NCI-H1436 treated with DMSO at 0.1 percent for 48 hours (cell line): Measurements from ENCODE around the gene EIF5AL1.
"Not testable (repeated sequence)": the region's sequence is repeated elsewhere in the genome, so short reads cannot be mapped to it uniquely, and the experiment has no call there.

ENCODE experiments used
- DNase-seq: peaks from one replicate; lab custom pipeline; 2025; lab: John Stamatoyannopoulos, UW

EIF5AL1 gene

DNA sequence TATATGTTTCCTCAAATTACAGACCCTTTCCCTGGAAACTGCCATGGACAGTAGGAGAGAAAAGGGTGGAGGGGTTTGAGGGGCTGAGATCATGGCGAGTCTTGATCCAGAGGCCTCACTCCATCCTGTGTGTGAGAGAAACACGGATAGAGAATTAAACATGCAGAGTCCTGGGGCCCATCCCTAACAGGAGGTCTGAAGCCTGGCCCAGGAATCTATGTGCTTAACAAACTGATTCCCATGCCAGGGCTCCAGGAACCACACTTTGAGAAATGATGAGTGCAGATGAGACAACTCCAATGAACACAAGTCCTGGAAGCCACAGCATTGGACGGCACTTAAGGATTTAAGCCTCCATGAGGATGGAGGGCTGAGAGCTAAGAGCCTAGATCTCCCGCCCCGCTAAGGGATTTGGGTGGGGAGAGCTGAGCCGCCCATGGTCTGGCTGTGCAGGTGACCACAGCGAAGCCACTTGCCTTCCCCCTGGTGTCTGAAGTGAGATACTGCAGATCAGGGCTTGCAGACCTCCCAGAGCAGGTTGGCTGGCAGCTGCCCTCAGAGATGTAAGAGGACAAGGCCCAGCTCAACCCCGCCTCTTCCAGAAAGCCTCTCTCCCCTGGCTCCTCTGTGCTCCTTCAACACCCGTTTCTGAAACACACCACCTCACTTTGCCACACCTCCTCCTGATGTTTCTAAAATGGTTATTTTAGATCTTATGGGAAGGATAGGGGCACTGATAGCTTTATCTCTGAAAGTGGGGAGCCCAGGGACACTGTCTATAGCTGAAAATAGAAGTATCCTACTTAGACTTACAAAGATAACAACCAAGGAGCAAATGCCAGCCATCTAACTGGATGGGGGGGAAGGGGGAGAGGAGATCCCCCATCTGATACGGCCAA, 24.8 kb upstream of the EIF5AL1 start:
- DNase-seq = no peak

DNA sequence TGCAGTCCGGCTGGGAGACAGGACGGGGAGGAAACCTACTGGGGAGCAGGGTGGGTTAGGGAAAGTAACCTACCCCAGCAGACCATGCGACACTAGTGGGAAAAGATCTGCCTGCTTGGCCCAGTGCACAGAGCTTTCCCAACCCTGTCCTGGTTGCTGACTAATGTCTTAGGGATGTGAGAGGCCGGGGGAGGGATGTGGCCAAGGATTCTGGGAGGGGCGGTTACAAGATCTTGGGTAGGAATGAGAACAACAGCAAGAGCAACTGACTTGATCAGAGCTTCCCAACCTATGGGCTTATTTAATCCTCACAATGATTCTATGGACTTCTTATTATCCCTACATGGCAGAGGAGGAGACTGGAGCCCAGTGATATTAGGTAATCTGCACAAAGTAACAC, 24.0 kb upstream of the EIF5AL1 start:
- DNase-seq = no peak

DNA sequence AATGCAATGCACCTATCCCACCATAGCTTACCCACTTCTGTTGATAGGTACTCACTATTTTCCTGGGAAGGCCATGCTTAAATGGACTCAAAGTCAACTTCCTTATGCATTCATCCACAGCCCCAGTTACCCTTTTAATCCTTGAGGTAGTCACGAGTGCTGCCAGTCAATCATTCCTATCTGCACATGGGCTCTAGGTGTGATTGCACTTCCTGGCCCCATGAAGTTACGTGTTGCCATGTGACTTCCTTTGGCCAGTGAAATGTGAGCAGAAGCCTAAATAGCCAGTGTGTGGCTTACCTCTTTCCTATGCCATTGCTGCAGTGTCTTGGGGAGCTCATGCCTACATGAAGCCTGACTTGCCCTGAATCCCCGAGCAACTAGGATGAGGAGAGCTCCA, 23.5 kb upstream of the EIF5AL1 start:
- DNase-seq = no peak

DNA sequence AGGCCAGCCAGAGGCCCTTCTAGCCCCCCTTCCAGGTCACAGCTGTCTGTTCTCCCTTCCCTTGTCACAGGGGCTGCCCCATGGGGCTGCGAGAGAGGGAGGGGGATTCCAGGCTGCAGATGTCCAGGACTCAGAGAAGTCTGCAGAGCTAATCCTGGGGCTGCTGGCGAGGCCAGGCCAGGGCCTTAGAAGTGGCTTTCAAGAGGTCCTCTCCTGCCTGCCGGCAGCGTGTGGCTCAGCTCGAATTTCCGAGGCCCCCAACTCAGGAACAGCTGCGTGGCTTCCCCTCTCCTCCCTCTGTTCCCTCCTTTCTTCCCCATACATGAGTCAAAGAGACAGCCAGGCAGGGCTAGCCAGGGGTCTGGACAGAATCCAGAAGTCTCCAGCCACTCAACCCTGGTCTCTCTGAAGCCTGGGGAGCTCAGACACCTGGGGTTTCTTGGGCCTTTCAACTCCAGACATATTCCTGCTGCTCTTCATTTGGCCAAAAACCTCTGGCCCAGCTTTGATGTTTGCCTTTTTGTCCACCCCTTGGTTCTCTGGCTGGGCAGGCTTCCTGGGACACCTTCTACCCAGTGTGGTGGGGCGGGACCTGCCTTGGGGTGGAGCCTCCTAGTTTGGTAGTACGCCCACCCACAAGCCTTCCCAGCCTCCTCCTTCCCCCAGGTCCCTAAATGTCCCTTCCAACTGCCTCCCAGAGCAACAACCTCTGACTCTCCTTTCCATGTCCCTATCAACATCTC, 21.8 kb upstream of the EIF5AL1 start:
- DNase-seq = no peak

DNA sequence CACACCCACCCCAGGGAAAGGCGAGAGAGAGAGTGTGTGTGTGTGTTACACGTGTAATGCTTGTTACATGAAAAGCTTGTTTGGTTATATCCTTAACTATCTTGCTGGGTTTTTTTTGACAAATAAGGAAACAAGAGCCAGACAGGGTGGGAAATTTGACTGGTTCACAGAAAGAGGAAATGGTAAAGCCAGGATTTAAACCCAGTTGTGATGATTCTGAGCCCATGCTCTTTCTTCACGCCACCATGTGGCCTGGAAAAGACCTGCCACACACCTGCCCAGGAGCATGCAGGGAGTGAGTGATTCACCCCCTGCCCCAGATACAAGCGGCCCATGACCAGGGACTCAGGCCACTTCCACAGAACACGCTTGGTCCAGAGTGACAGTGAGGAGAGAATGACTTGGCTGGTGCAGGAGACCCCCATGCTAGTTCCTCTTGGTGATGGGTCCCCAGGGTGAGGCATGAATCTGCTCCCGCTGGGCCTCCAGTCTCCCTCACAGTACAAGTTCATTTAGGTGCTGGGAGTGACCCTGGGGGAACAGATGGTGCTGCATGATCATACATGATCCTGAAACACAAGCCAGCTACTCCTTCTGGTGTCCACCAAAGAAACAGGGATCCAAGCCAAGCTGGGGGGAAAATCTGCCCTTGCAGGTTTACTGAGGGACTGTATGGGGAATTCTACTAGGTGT, 21.0 kb upstream of the EIF5AL1 start:
- DNase-seq = no peak

DNA sequence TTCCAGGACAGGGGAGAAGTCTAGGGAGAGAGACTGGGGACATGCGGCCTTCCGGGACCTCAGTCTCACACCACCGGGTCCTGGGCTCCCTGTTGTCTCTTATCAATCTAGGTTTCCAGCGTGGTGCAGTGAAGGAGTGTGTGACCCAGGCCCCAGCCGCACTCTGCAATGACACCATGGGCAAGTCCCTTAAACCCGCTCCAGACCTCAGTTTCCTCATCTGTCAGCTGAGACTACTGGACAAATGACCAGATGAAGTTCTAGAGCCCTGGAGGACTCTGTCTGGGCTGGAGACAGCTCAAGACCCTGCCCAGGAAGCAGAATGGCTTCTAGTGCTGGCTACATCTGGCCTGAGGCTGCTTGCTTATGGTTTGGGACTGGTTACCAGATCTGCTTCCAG, 20.1 kb upstream of the EIF5AL1 start:
- DNase-seq = no peak

DNA sequence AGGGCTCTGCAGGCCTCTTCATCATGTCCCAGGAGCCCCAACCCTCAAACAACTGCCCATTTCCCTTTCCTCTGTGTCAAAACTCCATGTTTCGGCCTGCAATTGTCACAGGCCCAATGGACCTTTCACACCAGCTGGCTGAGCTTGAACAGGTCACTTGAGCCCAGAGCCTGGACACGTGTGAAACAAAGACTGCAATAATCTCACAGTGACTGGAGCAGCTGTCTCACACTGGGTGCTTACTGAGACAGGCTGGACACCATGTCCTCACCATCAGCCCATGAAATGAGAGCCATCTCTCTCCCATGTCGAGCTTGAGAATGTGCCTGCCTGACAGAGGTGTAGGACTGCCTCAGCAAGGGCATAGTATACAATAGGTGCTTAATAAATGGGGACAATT, 19.5 kb upstream of the EIF5AL1 start:
- no peak for DNase-seq

DNA sequence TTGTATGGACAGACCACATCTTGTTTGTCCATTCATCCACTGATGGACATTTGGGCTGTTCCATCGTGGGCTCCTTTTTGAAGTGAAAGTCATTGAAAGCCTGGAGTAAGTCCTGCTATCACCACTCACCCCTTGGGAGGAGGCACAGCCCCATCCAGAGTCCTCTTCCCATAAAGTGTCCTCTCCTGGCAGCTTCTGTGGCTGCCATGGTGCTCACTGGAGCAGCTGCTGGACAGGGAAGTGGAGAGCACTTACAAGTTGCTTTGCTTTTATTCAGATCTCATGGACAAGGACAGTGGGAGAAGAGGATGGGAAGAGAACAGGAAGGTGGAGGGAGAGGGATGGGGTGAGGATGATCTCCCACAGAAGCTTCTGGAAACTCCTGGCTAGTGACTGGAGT, 18.5 kb upstream of the EIF5AL1 start:
- DNase-seq = no peak

DNA sequence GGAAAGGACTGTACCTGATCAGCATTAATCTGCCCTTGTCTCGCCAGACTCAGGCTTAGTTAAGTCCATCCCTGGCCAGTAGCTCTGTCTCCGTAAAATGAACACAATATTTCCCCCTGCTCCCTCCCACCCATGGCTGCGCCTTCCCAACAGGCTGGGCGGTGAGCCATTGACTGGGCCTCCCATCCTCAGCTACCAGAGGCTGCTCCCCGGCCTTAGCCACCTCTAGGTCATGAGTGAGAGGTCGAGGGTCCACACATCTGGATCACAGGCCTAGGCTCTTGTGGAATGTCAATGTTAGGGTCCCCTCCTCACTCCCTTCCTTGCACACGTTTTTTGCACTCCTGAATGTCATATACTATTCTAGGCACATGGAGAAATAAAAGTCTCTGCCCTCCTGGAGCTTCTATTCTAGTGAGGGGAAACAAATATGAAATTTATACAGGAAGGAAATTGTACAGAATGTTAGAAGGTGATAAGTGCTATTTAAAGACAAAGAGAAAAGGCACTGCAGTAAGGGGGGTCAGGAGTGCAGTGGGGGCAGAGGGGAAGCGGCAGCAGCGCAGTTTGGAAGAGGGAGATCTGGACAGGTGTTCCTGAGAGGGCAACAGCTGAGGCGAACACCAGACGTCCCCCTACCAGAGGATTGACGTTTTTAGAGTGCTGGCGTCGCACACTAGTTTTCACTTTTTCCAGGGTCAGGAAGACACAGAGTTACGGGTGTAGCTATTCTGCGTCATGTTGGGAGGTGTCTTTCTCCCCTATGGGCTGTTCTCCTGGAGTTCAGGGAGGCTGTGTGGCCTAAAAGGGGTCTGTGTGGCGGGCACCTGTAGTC, 17.2 kb upstream of the EIF5AL1 start:
- no peak for DNase-seq

DNA sequence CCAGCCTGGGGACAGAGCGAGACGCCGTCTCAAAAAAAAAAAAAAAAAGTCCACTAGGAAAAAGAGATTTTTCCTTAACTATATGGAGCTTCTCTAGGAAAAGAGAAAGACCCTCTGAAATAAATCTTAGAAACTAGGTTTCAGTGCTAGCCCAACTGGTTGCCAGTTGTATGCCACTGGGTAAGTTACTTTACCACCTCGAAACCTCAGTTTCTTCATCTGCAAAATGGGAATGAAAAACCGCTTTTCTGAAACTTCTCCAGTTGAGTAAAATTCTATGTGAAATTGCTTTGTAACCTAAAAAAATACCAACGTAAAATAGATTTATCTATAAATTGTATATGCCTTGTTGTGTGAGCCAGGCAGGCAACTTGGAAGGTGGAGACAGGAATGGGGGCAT, 16.5 kb upstream of the EIF5AL1 start:
- DNase-seq = no peak

DNA sequence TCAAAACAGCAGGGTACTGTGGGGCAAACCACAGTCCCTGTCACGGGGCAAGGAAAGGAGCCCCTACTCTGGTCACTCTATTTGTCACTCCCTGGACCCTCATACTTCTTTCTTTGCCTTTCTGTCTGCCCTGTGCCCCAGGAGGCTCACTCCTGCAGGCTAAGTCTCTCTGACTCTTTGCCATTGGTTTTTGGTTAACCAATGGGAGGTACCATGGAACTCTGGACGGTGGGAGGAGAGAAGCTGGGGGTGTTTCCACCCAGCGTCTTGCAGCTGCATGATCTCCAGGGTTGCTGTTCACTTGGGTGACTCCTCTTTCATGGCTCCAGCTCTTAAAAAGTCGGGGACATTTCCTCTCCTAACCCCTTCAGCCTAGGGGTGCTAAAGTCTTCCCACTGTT, 15.4 kb upstream of the EIF5AL1 start:
- no peak for DNase-seq

DNA sequence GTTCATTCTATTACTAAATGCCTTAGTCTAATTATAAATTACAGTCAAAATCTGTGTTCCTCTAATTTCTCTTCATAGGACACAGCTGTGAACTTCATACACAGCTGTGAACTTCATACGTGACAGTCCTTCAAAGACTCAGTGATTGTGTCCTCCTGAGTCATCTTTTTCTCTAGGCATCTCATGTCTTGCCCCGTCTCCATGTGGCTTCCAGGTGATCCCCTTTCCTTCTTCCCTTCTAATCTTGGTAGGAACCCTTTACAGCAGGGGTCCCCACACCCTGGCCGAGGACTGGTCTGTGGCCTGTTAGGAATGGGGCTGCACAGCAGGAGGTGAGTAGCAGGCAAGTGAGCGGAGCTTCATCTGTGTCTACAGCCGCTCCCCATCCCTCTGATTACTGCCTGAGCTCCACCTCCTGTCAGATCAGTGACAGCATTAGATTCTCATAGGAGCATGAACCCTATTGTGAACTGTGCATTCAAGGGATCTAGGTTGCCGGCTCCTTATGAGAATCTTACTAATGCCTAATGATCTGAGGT, 14.0 kb upstream of the EIF5AL1 start:
- no peak for DNase-seq

DNA sequence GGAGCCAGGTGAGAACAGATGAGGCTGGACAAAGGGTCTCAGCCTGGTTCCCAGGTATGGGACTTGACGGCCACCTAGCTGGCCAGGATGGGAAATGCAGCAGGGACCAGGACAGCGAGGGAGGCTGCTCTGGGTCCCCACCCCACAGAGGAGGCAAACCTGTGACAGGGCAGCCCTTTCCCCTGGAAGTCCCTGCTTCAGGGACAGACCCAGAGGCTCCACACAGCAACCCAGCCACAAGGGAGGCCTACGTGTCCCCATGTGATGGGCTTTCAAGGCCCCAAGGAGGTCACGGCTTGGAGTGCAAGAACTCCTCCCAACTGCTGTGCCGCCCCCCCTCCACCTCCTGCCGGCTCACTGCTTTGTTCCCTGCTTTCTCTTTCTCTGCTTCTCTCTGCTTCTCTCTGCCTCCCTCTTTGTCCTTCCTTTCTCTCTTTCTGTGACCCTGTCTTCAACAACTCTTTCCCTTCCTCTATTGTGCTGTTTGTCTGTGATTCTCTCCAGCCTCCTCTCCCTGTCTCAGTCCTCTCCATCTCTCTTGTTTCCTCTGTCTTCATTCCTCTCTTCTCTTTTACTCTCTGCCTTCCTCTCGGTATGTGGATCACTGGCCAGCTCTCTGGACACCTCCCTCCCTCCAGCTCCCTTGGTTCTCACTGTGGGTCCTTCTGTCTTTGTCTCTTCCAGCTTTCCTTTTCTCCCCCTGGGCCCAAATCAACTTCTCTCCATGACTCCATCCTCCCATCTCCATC, 9.6 kb upstream of the EIF5AL1 start:
- DNase-seq = no peak

DNA sequence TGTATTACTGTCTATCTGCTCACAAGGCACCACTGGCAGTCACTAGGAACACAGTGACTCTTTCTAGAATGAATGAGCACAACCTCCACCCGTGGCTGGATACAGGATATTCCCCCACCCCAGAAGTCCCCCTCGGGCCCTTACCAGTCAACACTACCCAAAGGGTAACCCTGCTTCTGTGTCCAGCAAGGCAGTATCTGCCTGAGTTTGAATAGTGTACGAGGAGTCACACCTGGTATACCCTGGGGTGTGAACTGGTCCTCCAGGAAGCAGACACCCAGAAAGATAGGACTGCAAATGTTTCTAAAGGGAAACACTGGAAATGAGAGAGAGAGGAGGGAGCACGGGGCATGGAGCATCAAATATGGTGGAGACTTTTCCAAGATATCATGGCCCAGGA, 8.5 kb upstream of the EIF5AL1 start:
- DNase-seq = not testable (repeated sequence)

DNA sequence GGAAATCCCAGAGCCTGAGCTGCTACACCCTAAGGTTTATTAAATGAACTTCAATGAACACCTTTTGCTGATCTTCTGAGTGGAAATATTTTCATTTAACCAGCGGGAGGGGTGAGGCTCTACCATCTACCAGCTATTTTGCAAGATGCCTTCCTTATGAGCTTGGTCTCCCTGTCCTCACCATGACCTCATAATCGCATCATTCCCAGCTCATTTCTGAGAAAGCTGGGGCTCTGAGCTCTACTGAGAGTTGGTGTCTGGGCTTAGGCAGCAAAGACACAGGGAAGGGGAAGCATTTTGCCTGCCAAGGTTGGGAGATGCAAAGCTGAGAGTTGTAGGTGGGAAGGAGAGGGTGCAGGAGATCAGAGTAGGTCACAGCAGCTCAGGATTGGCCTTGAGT, 7.8 kb upstream of the EIF5AL1 start:
- not testable (repeated sequence) for DNase-seq

DNA sequence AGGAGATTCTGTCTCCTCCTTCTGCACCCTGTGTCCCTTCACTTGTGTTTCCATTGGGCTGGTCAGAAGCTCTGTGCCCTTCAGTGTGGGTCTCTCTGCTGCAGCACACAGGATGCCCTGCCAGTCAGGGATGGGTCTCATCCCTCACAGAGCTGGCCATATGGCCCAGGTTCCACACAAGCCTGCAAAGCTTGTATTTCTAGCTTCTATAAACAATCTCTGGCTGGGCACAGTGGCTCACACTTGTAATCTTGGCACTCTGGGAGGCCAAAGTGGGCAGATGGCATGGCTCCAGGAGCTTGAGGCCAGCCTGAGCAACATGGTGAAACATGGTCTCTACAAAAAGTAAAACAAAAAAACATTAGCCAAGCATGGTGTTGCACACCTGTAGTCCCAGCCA, 7.0 kb upstream of the EIF5AL1 start:
- not testable (repeated sequence) for DNase-seq

DNA sequence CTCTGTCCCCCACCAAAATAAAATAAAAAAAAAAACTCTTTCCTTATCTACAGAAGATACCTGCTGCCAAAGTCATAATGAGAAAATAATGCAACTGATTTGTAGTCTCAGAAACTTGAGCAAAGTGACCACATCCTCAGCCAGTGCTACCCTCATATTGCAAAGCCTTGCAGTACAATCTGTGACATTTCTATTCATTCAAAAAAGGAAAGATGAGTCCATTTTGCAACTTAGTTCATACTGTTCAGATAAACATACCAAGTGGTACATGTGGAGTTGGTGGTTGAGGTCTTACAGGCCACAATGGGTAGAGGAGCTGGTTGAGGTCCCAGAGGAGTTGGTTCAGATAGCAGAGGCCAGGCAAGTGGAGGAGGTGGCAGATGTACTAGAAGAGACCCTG, 6.5 kb upstream of the EIF5AL1 start:
- DNase-seq = no peak

DNA sequence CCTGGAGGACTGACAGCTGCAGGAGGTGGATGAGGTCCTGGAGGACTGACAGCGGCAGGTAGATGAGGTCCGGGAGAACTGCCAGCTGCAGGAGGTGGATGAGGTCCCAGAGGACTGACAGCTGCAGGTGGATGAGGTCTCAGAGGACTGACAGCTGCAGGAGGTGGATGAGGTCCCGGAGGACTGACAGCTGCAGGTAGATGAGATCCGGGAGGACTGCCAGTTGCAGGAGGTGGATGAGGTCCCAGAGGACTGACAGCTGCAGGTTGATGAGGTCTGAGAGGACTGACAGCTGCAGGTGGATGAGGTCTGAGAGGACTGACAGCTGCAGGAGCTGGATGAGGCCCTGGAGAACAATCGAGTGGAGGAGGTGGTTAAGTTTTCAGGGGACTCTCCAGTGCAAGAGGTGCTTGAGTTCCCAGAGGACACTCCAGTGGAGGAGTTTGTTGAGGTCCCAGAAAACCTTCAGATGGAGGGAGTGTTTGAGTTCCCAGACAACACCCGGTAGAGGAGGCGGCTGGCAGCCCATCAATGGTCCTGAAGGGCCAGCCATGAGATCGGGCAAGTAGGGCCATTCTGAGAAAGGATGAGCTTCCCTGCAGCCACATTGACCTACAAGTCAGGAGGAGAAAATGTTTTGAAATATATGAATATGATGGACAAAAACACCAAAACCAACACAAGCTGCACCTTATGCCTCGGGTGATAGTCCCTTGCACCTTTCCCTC, 4.7 kb upstream of the EIF5AL1 start:
- no peak for DNase-seq

DNA sequence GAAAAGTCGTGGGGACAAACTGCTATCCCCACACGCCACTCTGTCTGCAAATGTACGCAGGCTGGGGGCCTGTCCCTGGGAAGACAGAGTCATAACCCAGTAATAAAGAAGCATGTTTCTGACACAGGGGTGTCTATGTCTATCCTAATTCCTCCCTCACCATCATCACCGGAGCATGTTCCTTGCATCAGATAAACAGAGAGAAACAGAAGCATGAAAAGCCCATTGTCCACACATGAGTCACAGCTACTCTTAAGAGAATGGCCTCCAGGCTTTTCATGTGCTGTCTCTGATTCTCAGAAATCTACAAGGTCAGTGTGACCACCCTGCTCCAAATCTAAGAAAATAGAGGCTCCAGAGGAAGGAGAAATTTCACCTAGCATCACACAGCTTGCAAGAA, 4.1 kb upstream of the EIF5AL1 start:
- DNase-seq = not testable (repeated sequence)

DNA sequence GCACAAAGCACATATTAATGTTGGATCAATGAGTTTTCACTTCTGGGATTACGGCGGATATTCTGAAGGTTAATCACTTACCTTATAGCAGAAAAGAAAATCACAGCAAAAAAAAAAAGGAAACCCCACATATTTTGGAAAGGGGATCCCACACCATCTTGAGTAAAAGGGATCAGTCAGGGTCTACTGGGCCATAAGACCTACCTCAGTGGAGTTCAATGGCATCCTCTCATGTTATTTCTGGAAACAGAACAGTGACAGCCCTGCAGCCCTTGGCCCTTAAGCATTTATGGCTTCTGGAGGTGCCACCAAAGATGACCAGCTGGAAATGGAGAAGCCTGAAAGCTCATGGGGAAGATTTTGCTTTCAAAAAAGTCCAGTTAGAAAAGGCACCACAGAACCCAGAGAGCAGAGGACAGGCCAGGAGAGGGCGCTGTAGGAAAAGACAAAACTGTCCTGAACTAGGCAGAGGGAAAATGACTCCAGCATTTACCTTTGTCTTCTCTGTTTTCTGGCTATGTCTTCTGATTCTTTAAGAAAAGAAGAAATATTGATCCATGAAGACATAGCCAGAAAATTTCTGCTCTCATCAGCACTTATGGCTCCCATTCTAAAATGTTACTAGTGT, 2.9 kb upstream of the EIF5AL1 start:
- DNase-seq = not testable (repeated sequence)
